Measurements from ENCODE around the gene FLT3. TPM values are rescaled to one million over a fixed set of nuclear protein-coding genes. Genes with fewer than 3 reads are reported as not detected.
A peak's percentile ranks its signal among the peaks of the same experiment; 100 is the strongest.

The FLT3 gene
- total and polyA plus RNA-seq, 2 of the 13 experiments (the other 11 are each of a cell fraction or from before 2014, with no cell fraction given), result not detected

- TF ChIP-seq MAFF (IDR thresholded peaks at IDR 0.05; ENCODE audit: low read depth, low read length), result peak; percentile 72; the same call in 1 of the 2 replicates
- no peak for TF ChIP-seq MEIS2 (CRISPR knock-in tag; IDR thresholded peaks at IDR 0.05)
- peak; percentile 52 to 71 for TF ChIP-seq MAFK (conservative IDR thresholded peaks at IDR 0.05 in 1 of 2, IDR thresholded peaks at IDR 0.05 in 1 of 2; ENCODE audit: low read length in 2 of 2)
- H3K4me3 ChIP-seq (replicated peaks in 1 of 3; ENCODE audit: insufficient read depth in 1 of 3, low read depth in 2 of 3, low read length in 3 of 3), result no peak overlapping the region
- no peak overlapping the region for H3K27ac ChIP-seq (ENCODE audit: extremely low read length, insufficient read depth, low read length)
- 0 out of 2 replicates have a peak, but pooled peaks cover 6% of the 10 kb centered on the region for H3K4me1 ChIP-seq (ENCODE audit: insufficient read depth, low read length)
- no peaks in the 10 kb centered on the region for H3K79me2 ChIP-seq (ENCODE audit: insufficient read depth, low read length)
- intact Hi-C loops (cut with micrococcal nuclease; ENCODE audit: unreplicated experiment), result no loop called here
- no peak for FAIRE-seq
- no peaks in the 10 kb centered on the region for H3K36me3 ChIP-seq (replicated peaks in 1 of 2; ENCODE audit: control insufficient read depth in 1 of 2, insufficient read depth in 2 of 2, low read length in 2 of 2)
- ATAC-seq, result no peak
- no peak overlapping the region for H2AFZ ChIP-seq (ENCODE audit: low read length)
- DNase-seq (ENCODE audit: low spot score), result no peak
- ChIA-PET CTCF (ENCODE audit: low intra/inter-chr PET ratio, low total read pairs) (no interaction called here), POLR2A (no interaction called here)
- in situ Hi-C loops (cut with HindIII; ENCODE audit: extremely low pct_ligation_motif_present, low pct_unique_long_range_greater_than_20kb), result no loop called here
- BruUV-seq (replicated peaks), result no TSS peak
- no peaks in the 10 kb centered on the region for H3K27me3 ChIP-seq (ENCODE audit: control insufficient read depth in 1 of 2, insufficient read depth in 2 of 2, low read length in 2 of 2)
- H3K4me2 ChIP-seq (ENCODE audit: low read depth, low read length), result no peak overlapping the region
- 91% methylated on average over 8 of the region's 8 CpGs for WGBS (ENCODE audit: low lambda C conversion rate)
- no peaks in the 10 kb centered on the region for H3K9me3 ChIP-seq (ENCODE audit: low read length)
- no peak overlapping the region for H3K9ac ChIP-seq (ENCODE audit: insufficient read depth, low read depth, low read length)
- no peaks in the 10 kb centered on the region for H4K20me1 ChIP-seq (ENCODE audit: insufficient read depth, low read length)
Measured at GRCh38 chr13:28121224-28121623, 20.8 kb upstream of the FLT3 start.

- DNase-seq (ENCODE audit: low spot score), result no peak
- TF ChIP-seq MLXIP (CRISPR knock-in tag; IDR thresholded peaks at IDR 0.05; ENCODE audit: borderline replicate concordance) (no peak), NAIF1 (CRISPR knock-in tag; IDR thresholded peaks at IDR 0.05; ENCODE audit: borderline replicate concordance) (no peak), TRAFD1 (CRISPR knock-in tag; IDR thresholded peaks at IDR 0.05; ENCODE audit: borderline replicate concordance) (no peak), ZNF782 (CRISPR knock-in tag; IDR thresholded peaks at IDR 0.05; ENCODE audit: borderline replicate concordance) (no peak), POLR2A (IDR thresholded peaks at IDR 0.05; ENCODE audit: insufficient read depth in 1 of 2, low read depth in 2 of 2, low read length in 2 of 2) (no peak)
- intact Hi-C loops (cut with micrococcal nuclease; ENCODE audit: unreplicated experiment), result no loop called here
- no TSS peak for BruUV-seq (replicated peaks)
- Histone ChIP-seq H3K27ac (ENCODE audit: extremely low read length, insufficient read depth, low read length) (no peak overlapping the region), H3K27me3 (ENCODE audit: control insufficient read depth in 1 of 2, insufficient read depth in 2 of 2, low read length in 2 of 2) (no peaks in the 10 kb centered on the region), H3K4me1 (ENCODE audit: insufficient read depth, low read length) (0 out of 2 replicates have a peak, but pooled peaks cover 6% of the 10 kb centered on the region), H3K79me2 (ENCODE audit: insufficient read depth, low read length) (no peaks in the 10 kb centered on the region), H3K36me3 (replicated peaks in 1 of 2; ENCODE audit: control insufficient read depth in 1 of 2, insufficient read depth in 2 of 2, low read length in 2 of 2) (no peaks in the 10 kb centered on the region), H3K4me3 (replicated peaks in 1 of 3; ENCODE audit: insufficient read depth in 1 of 3, low read depth in 2 of 3, low read length in 3 of 3) (no peak overlapping the region), H2AFZ (ENCODE audit: low read length) (no peak overlapping the region), H3K4me2 (ENCODE audit: low read depth, low read length) (no peak overlapping the region), H3K9ac (ENCODE audit: insufficient read depth, low read depth, low read length) (no peak overlapping the region), H4K20me1 (ENCODE audit: insufficient read depth, low read length) (no peaks in the 10 kb centered on the region), H3K9me3 (ENCODE audit: low read length) (no peaks in the 10 kb centered on the region)
- ChIA-PET CTCF (ENCODE audit: low intra/inter-chr PET ratio, low total read pairs) (no interaction called here), POLR2A (no interaction called here)
- in situ Hi-C loops (cut with HindIII; ENCODE audit: extremely low pct_ligation_motif_present, low pct_unique_long_range_greater_than_20kb), result no loop called here
- FAIRE-seq, result no peak
- no peak for ATAC-seq
Measured at GRCh38 chr13:28120317-28120716, 19.9 kb upstream of the FLT3 start.
